ENCODE measurements around the gene SNX1. TPM values are rescaled to one million over a fixed set of nuclear protein-coding genes. Genes with fewer than 3 reads are reported as not detected.
A peak's percentile ranks its signal among the peaks of the same experiment; 100 is the strongest.

Gene SNX1
- total and polyA plus RNA-seq, 2 experiments from 2014 or later, result 40.5 to 102 TPM

- Histone ChIP-seq H3K9ac (peak within 1 kb of the TSS; percentile 89), H3K4me3 (peak within 1 kb of the TSS; percentile 94), H3F3A (ENCODE audit: insufficient read depth) (peaks cover 22% of the 10 kb centered on the region), H3K27ac (peak within 1 kb of the TSS; percentile 78), H2AFZ (peak within 1 kb of the TSS; percentile 96), H3K36me3 (ENCODE audit: low read depth) (0 out of 2 replicates have a peak, but pooled peaks cover 3% of the 10 kb centered on the region), H3K27me3 (replicated peaks; ENCODE audit: insufficient read depth) (no peaks in the 10 kb centered on the region), H3K9me2 (ENCODE audit: insufficient read depth) (no peaks in the 10 kb centered on the region), H3K4me1 (ENCODE audit: insufficient read depth) (peaks cover 26% of the 10 kb centered on the region), H3K79me2 (ENCODE audit: insufficient read depth) (peaks cover 84% of the 10 kb centered on the region), H4K20me1 (ENCODE audit: insufficient read depth) (no peaks in the 10 kb centered on the region), H3K4me2 (ENCODE audit: unreplicated experiment) (peak within 1 kb of the TSS; percentile 96), H3K9me3 (ENCODE audit: low read depth) (no peaks in the 10 kb centered on the region)
- 0 to 1% methylated on average over 41 of the region's 41 CpGs for WGBS, 2 experiments (ENCODE audit: low coverage in 1 of 2, low lambda C conversion rate in 2 of 2, missing lambda C conversion rate in 2 of 2)
- DNase-seq, result peak; percentile 99
- no peak for TF ChIP-seq EZH2 (IDR thresholded peaks at IDR 0.05; ENCODE audit: insufficient read depth, poor library complexity, severe bottlenecking)
- TF ChIP-seq EZH2phosphoT487 (IDR thresholded peaks at IDR 0.05; ENCODE audit: insufficient read depth, low read depth), result no peak
- in situ Hi-C loops (cut with MboI), result no loop called here
Observed at GRCh38 chr15:64093627-64094417, 2.0 kb upstream of the SNX1 start, which contains the start of gene CIAO2A. TSS of gene CIAO2A (minus strand) at chr15:64093838. CDS start at chr15:64093768, 70 bp downstream.

GRCh38 chr15:64095431-64095794, 369 bp upstream of the SNX1 start:
- Histone ChIP-seq H3K27ac (peak overlapping the region; percentile 45), H2AFZ (peak overlapping the region; percentile 85), H3K4me2 (ENCODE audit: unreplicated experiment) (peak overlapping the region; percentile 53), H3K9me3 (ENCODE audit: low read depth) (no peaks in the 10 kb centered on the region), H3K79me2 (ENCODE audit: insufficient read depth) (peaks cover 84% of the 10 kb centered on the region), H3K36me3 (ENCODE audit: low read depth) (no peaks in the 10 kb centered on the region), H3K9ac (peak overlapping the region; percentile 43), H3K27me3 (replicated peaks; ENCODE audit: insufficient read depth) (no peaks in the 10 kb centered on the region), H3K4me3 (peak overlapping the region; percentile 88), H3K9me2 (ENCODE audit: insufficient read depth) (no peaks in the 10 kb centered on the region), H3K4me1 (ENCODE audit: insufficient read depth) (peaks cover 39% of the 10 kb centered on the region), H4K20me1 (ENCODE audit: insufficient read depth) (no peaks in the 10 kb centered on the region), H3F3A (ENCODE audit: insufficient read depth) (peaks cover 22% of the 10 kb centered on the region)
- 48 to 50% methylated on average over 4 of the region's 4 CpGs for WGBS, 2 experiments (ENCODE audit: low coverage in 1 of 2, low lambda C conversion rate in 2 of 2, missing lambda C conversion rate in 2 of 2)
- no peak for DNase-seq
- TF ChIP-seq EZH2 (IDR thresholded peaks at IDR 0.05; ENCODE audit: insufficient read depth, poor library complexity, severe bottlenecking) (no peak), EZH2phosphoT487 (IDR thresholded peaks at IDR 0.05; ENCODE audit: insufficient read depth, low read depth) (no peak)
- in situ Hi-C loops (cut with MboI), result no loop called here

- in situ Hi-C loops (cut with MboI), result no loop called here
- Histone ChIP-seq H3K9me2 (ENCODE audit: insufficient read depth) (no peaks in the 10 kb centered on the region), H3K27ac (peak overlapping the region; percentile 69), H3K4me2 (ENCODE audit: unreplicated experiment) (peak overlapping the region; percentile 94), H3K9ac (peak overlapping the region; percentile 86), H3K79me2 (ENCODE audit: insufficient read depth) (peaks cover 84% of the 10 kb centered on the region), H4K20me1 (ENCODE audit: insufficient read depth) (peaks cover 10% of the 10 kb centered on the region; the same call in 1 of the 2 replicates), H3F3A (ENCODE audit: insufficient read depth) (peaks cover 22% of the 10 kb centered on the region), H3K27me3 (replicated peaks; ENCODE audit: insufficient read depth) (no peaks in the 10 kb centered on the region), H3K4me1 (ENCODE audit: insufficient read depth) (peaks cover 46% of the 10 kb centered on the region), H3K36me3 (ENCODE audit: low read depth) (no peaks in the 10 kb centered on the region), H3K4me3 (peak overlapping the region; percentile 88), H3K9me3 (ENCODE audit: low read depth) (no peaks in the 10 kb centered on the region), H2AFZ (peak overlapping the region; percentile 85)
- TF ChIP-seq EZH2phosphoT487 (IDR thresholded peaks at IDR 0.05; ENCODE audit: insufficient read depth, low read depth) (no peak), EZH2 (IDR thresholded peaks at IDR 0.05; ENCODE audit: insufficient read depth, poor library complexity, severe bottlenecking) (no peak)
- 1 to 4% methylated on average over 16 of the region's 16 CpGs for WGBS, 2 experiments (ENCODE audit: low coverage in 1 of 2, low lambda C conversion rate in 2 of 2, missing lambda C conversion rate in 2 of 2)
- DNase-seq, result peak; percentile 71
Observed at GRCh38 chr15:64096668-64097384, 1.0 kb downstream of the SNX1 start.

GRCh38 chr15:64099379-64099778, 3.6 kb downstream of the SNX1 start:
- peaks cover 38% of the 10 kb centered on the region for H3K4me1 ChIP-seq (ENCODE audit: insufficient read depth)
- no peak overlapping the region for H3K4me3 ChIP-seq
- H3K27me3 ChIP-seq (replicated peaks; ENCODE audit: insufficient read depth), result no peaks in the 10 kb centered on the region
- 32 to 54% methylated on average over 2 of the region's 2 CpGs for WGBS, 2 experiments (ENCODE audit: low coverage in 1 of 2, low lambda C conversion rate in 2 of 2, missing lambda C conversion rate in 2 of 2)
- TF ChIP-seq EZH2 (IDR thresholded peaks at IDR 0.05; ENCODE audit: insufficient read depth, poor library complexity, severe bottlenecking), result no peak
- TF ChIP-seq EZH2phosphoT487 (IDR thresholded peaks at IDR 0.05; ENCODE audit: insufficient read depth, low read depth), result no peak
- H3K27ac ChIP-seq, result no peak overlapping the region
- peak overlapping the region; percentile 28 for H3K4me2 ChIP-seq (ENCODE audit: unreplicated experiment)
- H3F3A ChIP-seq (ENCODE audit: insufficient read depth), result peaks cover 18% of the 10 kb centered on the region
- peak; percentile 41 for DNase-seq
- peaks cover 19% of the 10 kb centered on the region; the same call in 1 of the 2 replicates for H4K20me1 ChIP-seq (ENCODE audit: insufficient read depth)
- H2AFZ ChIP-seq, result no peak overlapping the region
- no peaks in the 10 kb centered on the region for H3K9me3 ChIP-seq (ENCODE audit: low read depth)
- no peaks in the 10 kb centered on the region for H3K36me3 ChIP-seq (ENCODE audit: low read depth)
- H3K9ac ChIP-seq, result peak overlapping the region; percentile 3; the same call in 1 of the 2 replicates
- in situ Hi-C loops (cut with MboI), result no loop called here
- H3K79me2 ChIP-seq (ENCODE audit: insufficient read depth), result peaks cover 92% of the 10 kb centered on the region
- no peaks in the 10 kb centered on the region for H3K9me2 ChIP-seq (ENCODE audit: insufficient read depth)
